Stomach smooth muscle (tissue), 2 donors: Measurements from ENCODE around the gene IPCEF1.

ENCODE experiments used
- H3K27ac ChIP-seq: one replicate; pipeline ENCODE4 v1.7.0; 2013; ENCODE audit warnings: mild to moderate bottlenecking, low read length, inconsistent platforms
- H3K27me3 ChIP-seq, 2 donors: one replicate each; pipeline ENCODE4 v1.7.0; 2013; ENCODE audit warnings: low read length in 2 of 2; ENCODE audit not compliant: insufficient read depth in 2 of 2, control insufficient read depth in 1 of 2
- H3K36me3 ChIP-seq, 2 donors: one replicate each; pipeline ENCODE4 v1.7.0; 2013; ENCODE audit warnings: low read length in 2 of 2; ENCODE audit not compliant: control insufficient read depth in 2 of 2, insufficient read depth in 2 of 2
- H3K4me1 ChIP-seq: one replicate; pipeline ENCODE4 v1.7.0; 2013; ENCODE audit warnings: low read length; ENCODE audit not compliant: control insufficient read depth, insufficient read depth
- H3K4me3 ChIP-seq, 2 donors: one replicate each; pipeline ENCODE4 v1.7.0; 2013; ENCODE audit warnings: low read length in 2 of 2
- H3K9ac ChIP-seq, 2 donors: one replicate each; pipeline ENCODE4 v1.7.0; 2013; ENCODE audit warnings: low read length in 2 of 2, mild to moderate bottlenecking in 1 of 2
- H3K9me3 ChIP-seq, 2 donors: one replicate each; pipeline ENCODE4 v1.7.0; 2013; ENCODE audit warnings: low read length in 2 of 2; ENCODE audit not compliant: control insufficient read depth in 2 of 2
- donor health status: healthy.
- donor health status: Pancreatic carcinoma.

Gene IPCEF1, protein sequence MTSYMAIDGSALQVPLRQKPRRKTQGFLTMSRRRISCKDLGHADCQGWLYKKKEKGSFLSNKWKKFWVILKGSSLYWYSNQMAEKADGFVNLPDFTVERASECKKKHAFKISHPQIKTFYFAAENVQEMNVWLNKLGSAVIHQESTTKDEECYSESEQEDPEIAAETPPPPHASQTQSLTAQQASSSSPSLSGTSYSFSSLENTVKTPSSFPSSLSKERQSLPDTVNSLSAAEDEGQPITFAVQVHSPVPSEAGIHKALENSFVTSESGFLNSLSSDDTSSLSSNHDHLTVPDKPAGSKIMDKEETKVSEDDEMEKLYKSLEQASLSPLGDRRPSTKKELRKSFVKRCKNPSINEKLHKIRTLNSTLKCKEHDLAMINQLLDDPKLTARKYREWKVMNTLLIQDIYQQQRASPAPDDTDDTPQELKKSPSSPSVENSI

DNA sequence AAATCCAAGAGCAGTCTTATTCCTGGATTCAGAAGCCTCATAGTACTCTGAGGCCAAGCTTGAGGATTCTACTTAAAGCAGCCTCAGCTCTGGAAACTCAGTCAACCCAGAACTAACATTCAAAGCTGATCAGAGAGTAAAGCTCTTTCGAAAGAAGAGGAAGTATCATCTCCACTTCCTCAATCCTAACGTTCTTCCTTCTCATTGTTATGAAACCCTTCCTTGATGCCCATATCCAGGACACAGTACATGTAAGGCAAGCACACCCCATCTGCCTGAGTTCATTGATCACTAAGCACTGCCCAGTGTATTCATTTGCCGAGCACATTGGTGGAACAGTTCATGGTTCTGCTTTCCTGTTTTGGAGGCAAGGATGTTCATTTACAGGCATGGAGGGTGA lies at the start of gene IPCEF1:
IPCEF1 (minus strand) TSS at position 114 of the 400 bp plus-strand sequence. CDS start 90,856 bp downstream, outside the sequence.
- H3K9me3 ChIP-seq = no peaks in the 10 kb centered on the region
- H3K36me3 ChIP-seq = no peaks in the 10 kb centered on the region
- no peak within 1 kb of the TSS for H3K9ac ChIP-seq
- H3K27me3 ChIP-seq = no peaks in the 10 kb centered on the region
- no peak within 1 kb of the TSS for H3K4me3 ChIP-seq
- H3K4me1 ChIP-seq = no peaks in the 10 kb centered on the region
- H3K27ac ChIP-seq = no peak within 1 kb of the TSS

DNA sequence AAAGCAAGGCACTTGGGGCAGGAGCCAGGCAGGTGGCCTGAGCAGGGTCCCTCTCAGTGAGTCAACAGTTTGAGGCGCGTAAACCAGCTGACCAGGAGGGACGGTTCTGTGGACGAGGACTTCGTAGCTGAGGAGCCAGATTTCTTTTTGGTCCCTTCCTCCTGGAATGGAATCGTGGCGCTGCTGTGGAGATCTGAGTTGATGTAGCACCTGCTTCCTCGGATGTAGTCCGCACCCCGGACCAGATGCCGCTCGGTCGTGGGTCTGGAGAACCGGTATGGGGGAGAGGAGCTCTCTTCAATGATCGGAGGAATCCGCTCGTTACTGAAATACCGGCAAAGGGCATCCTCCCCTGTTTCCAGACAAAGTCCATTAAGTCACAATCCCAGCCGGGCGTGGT lies 49.7 kb upstream of the IPCEF1 start:
- peaks cover 19% of the 10 kb centered on the region for H3K4me1 ChIP-seq
- H3K27me3 ChIP-seq = no peaks in the 10 kb centered on the region
- H3K9me3 ChIP-seq = no peaks in the 10 kb centered on the region
- H3K36me3 ChIP-seq = peaks cover 6 to 8% of the 10 kb centered on the region in 2 donors
- H3K4me3 ChIP-seq = no peak overlapping the region
- H3K9ac ChIP-seq = no peak overlapping the region
- no peak overlapping the region for H3K27ac ChIP-seq

DNA sequence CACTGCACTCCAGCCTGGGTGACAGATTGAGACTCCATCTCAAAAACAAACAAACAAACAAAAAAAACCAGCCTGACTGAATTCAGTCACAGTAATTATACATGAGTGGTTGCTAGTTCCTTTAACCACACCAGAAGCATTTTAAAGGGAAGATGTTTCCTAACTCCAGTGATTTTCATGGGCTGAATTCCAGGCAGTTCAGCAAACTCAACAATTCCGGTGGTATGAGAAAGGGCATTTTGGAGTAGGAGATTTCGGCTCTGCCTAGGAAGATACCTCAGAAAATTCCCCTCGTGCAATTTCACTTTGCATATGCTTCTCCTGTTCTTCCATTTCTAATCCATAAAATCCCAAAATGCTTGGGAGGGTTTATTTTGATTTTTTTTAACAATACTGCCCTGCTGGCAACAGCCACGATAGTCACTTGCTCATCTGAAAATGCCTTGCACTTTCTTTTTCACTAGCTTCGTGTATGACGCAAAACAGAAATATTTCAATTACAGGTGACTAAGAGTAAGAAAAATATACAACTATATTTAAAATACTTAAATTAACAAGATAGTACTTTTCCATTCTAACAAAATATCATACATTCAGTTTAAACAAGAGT lies 48.3 kb upstream of the IPCEF1 start:
- H3K9me3 ChIP-seq = no peaks in the 10 kb centered on the region
- H3K27ac ChIP-seq = no peak overlapping the region
- H3K4me3 ChIP-seq = no peak overlapping the region
- H3K9ac ChIP-seq = peak overlapping the region in 1 of 2 donors; percentile 58
- no peaks in the 10 kb centered on the region for H3K27me3 ChIP-seq
- peaks cover 13 to 16% of the 10 kb centered on the region in 2 donors for H3K36me3 ChIP-seq
- H3K4me1 ChIP-seq = peaks cover 8% of the 10 kb centered on the region

DNA sequence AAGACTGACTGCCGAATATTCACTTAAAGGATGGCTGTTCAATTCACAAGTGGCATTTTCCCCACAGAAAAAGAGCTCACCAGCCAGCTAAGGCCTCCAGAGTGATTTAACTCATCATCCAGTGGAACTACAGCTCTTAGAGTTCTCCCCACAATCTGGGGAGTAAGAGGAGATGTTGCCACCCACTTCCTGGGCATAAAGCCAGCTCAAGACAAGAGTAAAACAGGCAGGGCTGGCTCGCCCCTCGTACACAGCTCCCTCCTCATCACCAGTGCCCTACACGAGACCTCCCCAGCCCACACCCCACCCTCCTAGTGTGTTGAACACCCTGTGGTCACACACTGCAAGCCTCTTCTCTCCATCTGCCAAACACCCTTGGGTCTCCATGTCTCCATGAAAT lies 47.2 kb upstream of the IPCEF1 start:
- H3K27me3 ChIP-seq = no peaks in the 10 kb centered on the region
- H3K36me3 ChIP-seq = peaks cover 13 to 17% of the 10 kb centered on the region in 2 donors
- no peak overlapping the region for H3K4me3 ChIP-seq
- peak overlapping the region; percentile 31 for H3K27ac ChIP-seq
- H3K4me1 ChIP-seq = peaks cover 4% of the 10 kb centered on the region
- H3K9ac ChIP-seq = no peak overlapping the region
- no peaks in the 10 kb centered on the region for H3K9me3 ChIP-seq

DNA sequence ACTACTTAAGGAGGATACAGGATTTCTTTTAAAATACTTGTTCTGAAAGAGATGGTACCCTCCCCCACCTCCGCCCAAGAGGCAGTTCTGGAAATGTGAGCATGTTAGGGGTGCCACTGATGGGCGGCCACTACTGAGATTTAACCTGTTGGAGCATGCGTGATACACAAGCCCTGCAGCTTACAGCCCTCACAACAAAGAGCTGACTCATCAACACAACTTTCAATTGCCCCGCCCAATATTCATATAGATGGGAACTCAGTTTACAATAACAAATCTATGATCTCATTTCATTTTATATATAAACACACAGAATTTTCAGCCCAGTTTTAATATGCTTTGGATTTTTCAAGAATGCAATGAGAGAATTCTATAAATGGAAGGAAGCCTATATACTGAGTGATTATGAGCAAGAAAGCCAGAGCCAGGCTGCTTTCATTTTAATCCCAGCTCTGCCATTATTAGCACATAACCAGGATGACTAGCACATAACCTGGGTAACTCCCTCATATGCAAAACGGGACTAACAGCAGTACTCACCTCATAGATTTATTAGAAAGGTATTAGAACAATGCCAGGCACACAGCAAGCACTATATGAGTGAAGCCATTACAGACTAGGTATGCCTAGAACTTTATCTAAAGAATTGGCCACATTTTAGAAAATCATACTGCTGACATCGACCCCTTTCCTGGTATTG lies 45.6 kb upstream of the IPCEF1 start:
- Histone ChIP-seq H3K27ac (no peak overlapping the region), H3K9ac (no peak overlapping the region), H3K4me3 (no peak overlapping the region), H3K36me3 (peaks cover 13 to 17% of the 10 kb centered on the region in 2 donors), H3K9me3 (no peaks in the 10 kb centered on the region), H3K27me3 (no peaks in the 10 kb centered on the region), H3K4me1 (peaks cover 4% of the 10 kb centered on the region)

DNA sequence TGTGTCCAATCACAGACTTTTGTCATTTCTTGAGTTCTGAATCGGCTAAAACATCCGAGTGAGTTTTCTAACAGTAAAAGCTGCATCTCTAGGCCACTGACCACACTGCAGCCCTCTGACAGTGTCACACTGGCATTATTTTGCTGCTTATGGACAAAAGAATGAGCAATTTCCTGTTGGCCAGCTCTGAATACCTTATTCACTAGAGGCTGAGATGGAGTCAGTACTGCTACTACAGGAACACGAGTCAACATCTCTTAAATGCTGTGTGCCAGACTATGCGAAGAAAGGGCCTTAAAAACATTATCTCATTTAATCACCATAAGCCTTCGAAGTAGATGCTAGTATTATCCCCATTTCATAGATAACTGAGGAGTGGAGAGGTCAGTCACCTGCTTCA lies 42.5 kb upstream of the IPCEF1 start:
- H3K9me3 ChIP-seq = no peaks in the 10 kb centered on the region
- H3K27ac ChIP-seq = no peak overlapping the region
- H3K4me3 ChIP-seq = no peak overlapping the region
- H3K4me1 ChIP-seq = peaks cover 4% of the 10 kb centered on the region
- no peaks in the 10 kb centered on the region for H3K27me3 ChIP-seq
- H3K9ac ChIP-seq = no peak overlapping the region
- peaks cover 9 to 13% of the 10 kb centered on the region in 2 donors for H3K36me3 ChIP-seq

DNA sequence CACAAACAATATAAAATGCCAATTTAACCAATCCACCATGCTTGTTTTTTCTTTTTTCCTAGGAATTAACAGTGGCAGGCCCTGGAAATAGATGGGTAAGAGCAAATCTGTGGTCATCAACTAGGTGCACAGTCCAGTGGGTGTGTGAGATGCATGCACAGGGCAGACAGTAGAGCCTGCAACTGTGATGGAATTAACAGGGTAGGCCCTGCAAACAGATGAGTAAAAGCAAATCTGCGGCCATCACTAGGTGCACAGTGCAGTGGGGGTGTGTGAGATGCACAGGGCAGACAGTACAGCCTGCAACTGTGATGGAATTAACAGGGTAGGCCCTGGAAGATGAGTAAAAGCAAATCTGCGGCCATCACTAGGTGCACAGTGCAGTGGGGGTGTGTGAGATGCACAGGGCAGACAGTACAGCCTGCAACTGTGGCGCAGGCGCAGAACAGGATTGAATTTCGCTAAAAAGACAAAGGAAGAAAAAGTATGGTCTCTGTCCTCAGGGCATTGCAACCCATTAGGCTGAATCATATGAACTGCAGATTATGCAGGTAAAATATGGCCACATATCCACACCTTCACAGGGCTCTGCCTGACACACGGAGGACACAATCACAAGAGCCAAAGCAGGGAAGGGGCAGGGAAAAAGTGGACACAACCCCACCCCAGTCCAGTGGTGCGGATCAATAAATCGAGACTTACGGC lies 41.0 kb upstream of the IPCEF1 start:
- no peak overlapping the region for H3K27ac ChIP-seq
- H3K4me3 ChIP-seq = no peak overlapping the region
- H3K27me3 ChIP-seq = no peaks in the 10 kb centered on the region
- H3K9ac ChIP-seq = no peak overlapping the region
- no peaks in the 10 kb centered on the region for H3K4me1 ChIP-seq
- peaks cover 9 to 13% of the 10 kb centered on the region in 2 donors for H3K36me3 ChIP-seq
- H3K9me3 ChIP-seq = no peaks in the 10 kb centered on the region

DNA sequence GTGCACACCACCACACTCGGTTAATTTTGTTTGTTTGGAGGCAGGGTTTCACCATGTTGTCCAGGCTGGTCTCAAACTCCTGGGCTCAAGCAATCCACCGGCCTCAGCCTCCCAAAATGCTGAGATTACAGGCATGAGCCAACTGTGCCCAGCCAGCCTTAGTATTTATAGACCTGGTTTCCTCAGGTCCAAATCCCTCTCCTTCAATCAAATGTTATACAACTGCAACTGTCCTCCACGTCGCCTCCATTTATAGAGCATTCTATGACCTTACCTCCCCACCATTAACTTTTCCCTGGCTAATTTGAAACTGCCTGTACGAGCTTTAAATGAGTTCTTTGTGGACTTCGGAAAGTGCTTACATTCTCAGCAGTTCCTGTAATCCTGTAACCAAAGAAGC lies 39.3 kb upstream of the IPCEF1 start:
- no peak overlapping the region for H3K4me3 ChIP-seq

DNA sequence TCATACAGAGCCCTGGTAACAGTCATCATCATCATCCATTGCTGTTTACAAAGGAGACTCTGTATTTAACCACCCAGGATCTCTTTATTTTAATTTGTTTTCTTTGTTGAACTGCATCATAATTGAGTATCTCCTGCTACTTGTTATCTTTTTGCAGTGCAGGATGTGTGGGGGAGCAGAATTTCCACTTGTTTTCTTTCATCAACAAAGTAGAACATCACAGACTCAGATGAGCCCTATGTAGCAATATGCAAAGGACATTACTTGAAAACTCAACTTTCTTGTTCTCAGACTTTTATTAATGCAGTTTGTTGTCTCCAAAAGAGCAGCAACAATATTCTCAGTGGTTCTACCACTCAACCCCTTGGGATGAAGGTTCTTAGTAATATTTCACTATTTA lies 38.7 kb upstream of the IPCEF1 start:
- H3K9me3 ChIP-seq = no peaks in the 10 kb centered on the region
- H3K4me3 ChIP-seq = no peak overlapping the region
- no peak overlapping the region for H3K9ac ChIP-seq
- peaks cover 4 to 5% of the 10 kb centered on the region in 2 donors for H3K36me3 ChIP-seq
- H3K27me3 ChIP-seq = no peaks in the 10 kb centered on the region
- no peaks in the 10 kb centered on the region for H3K4me1 ChIP-seq
- no peak overlapping the region for H3K27ac ChIP-seq

More for the DNA sequence above, 39.3 kb upstream of the IPCEF1 start:
- peaks cover 4 to 5% of the 10 kb centered on the region in 2 donors for H3K36me3 ChIP-seq
- no peaks in the 10 kb centered on the region for H3K27me3 ChIP-seq
- H3K27ac ChIP-seq = no peak overlapping the region
- H3K9me3 ChIP-seq = no peaks in the 10 kb centered on the region
- no peak overlapping the region for H3K9ac ChIP-seq
- H3K4me1 ChIP-seq = no peaks in the 10 kb centered on the region

DNA sequence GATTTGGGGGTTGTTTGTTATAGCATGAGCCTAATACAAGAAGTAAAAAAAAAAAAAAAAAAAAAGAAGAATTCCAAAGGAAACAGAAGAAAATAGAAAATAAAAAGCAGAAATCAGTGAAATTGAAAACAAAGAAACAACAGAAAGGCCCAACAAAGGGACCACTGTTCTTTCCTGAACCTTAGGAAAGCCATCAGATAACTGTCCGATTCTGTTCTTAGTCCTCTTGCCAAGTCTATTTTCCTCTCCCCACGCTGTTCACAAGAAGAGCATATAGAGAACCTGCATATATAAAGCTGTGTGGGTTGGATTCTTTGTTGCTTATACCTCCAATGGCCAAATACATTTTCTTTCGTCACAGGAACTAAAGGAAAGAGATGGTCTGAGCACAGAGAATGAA lies 38.0 kb upstream of the IPCEF1 start:
- Histone ChIP-seq H3K9me3 (no peaks in the 10 kb centered on the region), H3K27ac (no peak overlapping the region), H3K36me3 (no peaks in the 10 kb centered on the region), H3K27me3 (no peaks in the 10 kb centered on the region), H3K4me1 (no peaks in the 10 kb centered on the region), H3K4me3 (no peak overlapping the region), H3K9ac (no peak overlapping the region)
